ENCODE data around the gene MARCHF3. TPM values are rescaled to one million over a fixed set of nuclear protein-coding genes. Genes with fewer than 3 reads are reported as not detected.

MARCHF3 gene
- total RNA-seq, 1 experiment from 2014 or later = 16.1 TPM

DNA sequence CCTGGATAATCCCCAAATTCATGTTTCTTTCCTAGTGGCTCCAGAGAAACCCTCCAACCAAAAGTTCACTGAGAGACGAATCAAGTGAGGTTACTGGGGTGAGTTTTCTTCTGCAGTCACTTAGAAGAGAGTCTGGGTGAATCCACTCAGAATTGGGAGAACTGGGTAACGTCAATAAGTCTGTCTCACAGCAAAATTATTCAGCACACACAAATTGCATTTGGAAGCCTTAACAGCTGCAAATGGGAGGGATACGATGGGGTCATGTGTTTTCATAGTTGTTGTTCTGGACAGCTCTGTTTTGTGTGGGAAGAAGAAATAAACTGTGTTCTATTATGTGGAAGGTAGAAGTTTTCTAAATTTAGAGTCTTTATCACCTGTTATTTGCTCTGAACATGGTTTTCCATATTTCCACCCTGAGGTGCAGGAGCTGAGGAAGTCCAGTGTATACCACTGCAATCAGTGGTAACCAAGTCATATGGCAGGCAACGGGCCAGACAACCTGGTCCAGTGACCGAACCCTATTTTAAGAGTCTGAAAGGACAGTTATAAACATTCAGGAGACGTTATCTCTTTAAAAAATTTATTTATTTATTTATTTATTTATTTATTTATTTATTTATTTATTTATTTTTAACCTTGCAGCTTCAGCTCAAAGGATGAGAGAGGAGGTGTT, 21.9 kb downstream of the MARCHF3 start (continued):
- TF ChIP-seq, protein P1, sequence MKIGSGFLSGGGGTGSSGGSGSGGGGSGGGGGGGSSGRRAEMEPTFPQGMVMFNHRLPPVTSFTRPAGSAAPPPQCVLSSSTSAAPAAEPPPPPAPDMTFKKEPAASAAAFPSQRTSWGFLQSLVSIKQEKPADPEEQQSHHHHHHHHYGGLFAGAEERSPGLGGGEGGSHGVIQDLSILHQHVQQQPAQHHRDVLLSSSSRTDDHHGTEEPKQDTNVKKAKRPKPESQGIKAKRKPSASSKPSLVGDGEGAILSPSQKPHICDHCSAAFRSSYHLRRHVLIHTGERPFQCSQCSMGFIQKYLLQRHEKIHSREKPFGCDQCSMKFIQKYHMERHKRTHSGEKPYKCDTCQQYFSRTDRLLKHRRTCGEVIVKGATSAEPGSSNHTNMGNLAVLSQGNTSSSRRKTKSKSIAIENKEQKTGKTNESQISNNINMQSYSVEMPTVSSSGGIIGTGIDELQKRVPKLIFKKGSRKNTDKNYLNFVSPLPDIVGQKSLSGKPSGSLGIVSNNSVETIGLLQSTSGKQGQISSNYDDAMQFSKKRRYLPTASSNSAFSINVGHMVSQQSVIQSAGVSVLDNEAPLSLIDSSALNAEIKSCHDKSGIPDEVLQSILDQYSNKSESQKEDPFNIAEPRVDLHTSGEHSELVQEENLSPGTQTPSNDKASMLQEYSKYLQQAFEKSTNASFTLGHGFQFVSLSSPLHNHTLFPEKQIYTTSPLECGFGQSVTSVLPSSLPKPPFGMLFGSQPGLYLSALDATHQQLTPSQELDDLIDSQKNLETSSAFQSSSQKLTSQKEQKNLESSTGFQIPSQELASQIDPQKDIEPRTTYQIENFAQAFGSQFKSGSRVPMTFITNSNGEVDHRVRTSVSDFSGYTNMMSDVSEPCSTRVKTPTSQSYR (CRISPR knock-in tag; IDR thresholded peaks at IDR 0.05) = no peak
- TF ChIP-seq RORB (CRISPR knock-in tag; IDR thresholded peaks at IDR 0.05) (no peak), JUN (CRISPR knock-in tag; IDR thresholded peaks at IDR 0.05) (no peak), NR1H2 (CRISPR knock-in tag; IDR thresholded peaks at IDR 0.05) (no peak), ZNF121 (CRISPR knock-in tag; IDR thresholded peaks at IDR 0.05) (no peak), SMAD3 (CRISPR knock-in tag; IDR thresholded peaks at IDR 0.05; ENCODE audit: borderline replicate concordance) (no peak)
- TF ChIP-seq, protein P2, sequence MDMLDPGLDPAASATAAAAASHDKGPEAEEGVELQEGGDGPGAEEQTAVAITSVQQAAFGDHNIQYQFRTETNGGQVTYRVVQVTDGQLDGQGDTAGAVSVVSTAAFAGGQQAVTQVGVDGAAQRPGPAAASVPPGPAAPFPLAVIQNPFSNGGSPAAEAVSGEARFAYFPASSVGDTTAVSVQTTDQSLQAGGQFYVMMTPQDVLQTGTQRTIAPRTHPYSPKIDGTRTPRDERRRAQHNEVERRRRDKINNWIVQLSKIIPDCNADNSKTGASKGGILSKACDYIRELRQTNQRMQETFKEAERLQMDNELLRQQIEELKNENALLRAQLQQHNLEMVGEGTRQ (CRISPR knock-in tag; IDR thresholded peaks at IDR 0.05) = no peak
- TF ChIP-seq, protein P3, sequence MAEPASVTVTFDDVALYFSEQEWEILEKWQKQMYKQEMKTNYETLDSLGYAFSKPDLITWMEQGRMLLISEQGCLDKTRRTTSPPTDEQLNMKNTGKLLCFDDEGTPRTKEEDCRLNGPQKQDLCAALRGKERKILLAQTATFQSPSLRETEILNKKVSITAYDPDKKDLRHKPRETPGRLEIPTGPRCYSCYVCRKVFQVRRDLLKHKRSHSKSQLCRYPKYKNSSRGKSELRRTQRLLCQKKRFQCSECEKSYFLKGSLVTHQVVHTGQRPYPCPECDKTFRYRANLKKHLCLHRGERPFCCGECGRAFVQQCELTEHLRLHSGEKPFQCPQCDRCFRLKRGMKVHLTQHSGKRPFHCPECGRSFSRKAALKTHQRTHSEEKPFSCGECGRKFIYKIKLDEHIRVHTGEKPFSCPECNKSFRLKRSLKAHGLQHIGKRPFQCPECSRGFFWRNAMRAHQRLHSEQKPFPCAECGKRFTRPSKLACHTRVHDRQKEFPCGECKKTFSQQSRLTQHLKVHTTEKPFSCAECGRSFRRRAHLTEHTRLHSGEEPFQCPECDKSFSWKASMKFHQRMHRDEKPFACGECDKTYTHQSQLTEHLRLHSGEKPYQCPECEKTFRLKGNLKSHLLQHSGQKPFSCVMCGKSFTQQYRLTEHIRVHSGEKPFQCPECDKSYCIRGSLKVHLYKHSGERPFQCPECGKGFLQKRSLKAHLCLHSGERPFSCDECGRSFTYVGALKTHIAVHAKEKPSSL (CRISPR knock-in tag; conservative IDR thresholded peaks at IDR 0.05) = no peak
- TF ChIP-seq, protein P4, sequence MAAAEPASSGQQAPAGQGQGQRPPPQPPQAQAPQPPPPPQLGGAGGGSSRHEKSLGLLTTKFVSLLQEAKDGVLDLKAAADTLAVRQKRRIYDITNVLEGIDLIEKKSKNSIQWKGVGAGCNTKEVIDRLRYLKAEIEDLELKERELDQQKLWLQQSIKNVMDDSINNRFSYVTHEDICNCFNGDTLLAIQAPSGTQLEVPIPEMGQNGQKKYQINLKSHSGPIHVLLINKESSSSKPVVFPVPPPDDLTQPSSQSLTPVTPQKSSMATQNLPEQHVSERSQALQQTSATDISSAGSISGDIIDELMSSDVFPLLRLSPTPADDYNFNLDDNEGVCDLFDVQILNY (CRISPR knock-in tag; IDR thresholded peaks at IDR 0.05) = no peak

DNA sequence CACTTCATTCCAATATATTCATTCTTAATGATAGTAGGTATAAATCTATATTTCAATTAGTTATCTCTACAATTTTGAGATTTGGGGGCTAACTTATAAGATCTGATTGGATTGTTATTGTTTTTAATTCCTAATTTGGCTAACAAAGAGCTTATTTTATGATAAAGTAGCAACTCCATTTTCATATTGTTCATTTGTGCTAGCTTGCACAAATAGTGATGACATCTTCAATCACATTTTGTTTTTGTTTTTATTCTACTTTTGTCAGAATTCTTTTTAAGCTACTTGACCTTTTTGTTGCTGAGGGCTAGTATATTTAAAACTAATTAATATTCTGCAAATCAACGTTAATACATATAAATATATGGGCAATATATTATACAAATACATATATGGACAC, 22.8 kb downstream of the MARCHF3 start:
- H3K4me3 Mint-ChIP-seq = no peak overlapping the region
- H3K36me3 Mint-ChIP-seq = no peaks in the 10 kb centered on the region
- no peak overlapping the region for H3K27ac Mint-ChIP-seq
- ATAC-seq = no peak
- CTCF ChIA-PET = no interaction called here
- no peaks in the 10 kb centered on the region for H3K9me3 Mint-ChIP-seq
- H3K4me1 Mint-ChIP-seq = peaks cover 14% of the 10 kb centered on the region
- DNase-seq (ENCODE audit: low spot score) = no peak
- POLR2A ChIA-PET = interaction anchor here (1.5 kb wide), 1 partner anchor 230 kb away, joined by 3 read pairs; no protein-coding TSS in a partner anchor
- H3K27me3 Mint-ChIP-seq (ENCODE audit: low read depth) = no peaks in the 10 kb centered on the region
- TF ChIP-seq, protein P5, sequence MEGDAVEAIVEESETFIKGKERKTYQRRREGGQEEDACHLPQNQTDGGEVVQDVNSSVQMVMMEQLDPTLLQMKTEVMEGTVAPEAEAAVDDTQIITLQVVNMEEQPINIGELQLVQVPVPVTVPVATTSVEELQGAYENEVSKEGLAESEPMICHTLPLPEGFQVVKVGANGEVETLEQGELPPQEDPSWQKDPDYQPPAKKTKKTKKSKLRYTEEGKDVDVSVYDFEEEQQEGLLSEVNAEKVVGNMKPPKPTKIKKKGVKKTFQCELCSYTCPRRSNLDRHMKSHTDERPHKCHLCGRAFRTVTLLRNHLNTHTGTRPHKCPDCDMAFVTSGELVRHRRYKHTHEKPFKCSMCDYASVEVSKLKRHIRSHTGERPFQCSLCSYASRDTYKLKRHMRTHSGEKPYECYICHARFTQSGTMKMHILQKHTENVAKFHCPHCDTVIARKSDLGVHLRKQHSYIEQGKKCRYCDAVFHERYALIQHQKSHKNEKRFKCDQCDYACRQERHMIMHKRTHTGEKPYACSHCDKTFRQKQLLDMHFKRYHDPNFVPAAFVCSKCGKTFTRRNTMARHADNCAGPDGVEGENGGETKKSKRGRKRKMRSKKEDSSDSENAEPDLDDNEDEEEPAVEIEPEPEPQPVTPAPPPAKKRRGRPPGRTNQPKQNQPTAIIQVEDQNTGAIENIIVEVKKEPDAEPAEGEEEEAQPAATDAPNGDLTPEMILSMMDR (IDR thresholded peaks at IDR 0.05) = no peak
- TF ChIP-seq ZNF138 (CRISPR knock-in tag; conservative IDR thresholded peaks at IDR 0.05) = no peak
- no peak for TF ChIP-seq EMX1 (CRISPR knock-in tag; IDR thresholded peaks at IDR 0.05)
- no peak for TF ChIP-seq SOX15 (CRISPR knock-in tag; IDR thresholded peaks at IDR 0.05)
- no peak for TF ChIP-seq SP1 (CRISPR knock-in tag; conservative IDR thresholded peaks at IDR 0.05)
- TF ChIP-seq NR3C1 (CRISPR knock-in tag; conservative IDR thresholded peaks at IDR 0.05; ENCODE audit: low read depth) = no peak
- TF ChIP-seq, protein P6, sequence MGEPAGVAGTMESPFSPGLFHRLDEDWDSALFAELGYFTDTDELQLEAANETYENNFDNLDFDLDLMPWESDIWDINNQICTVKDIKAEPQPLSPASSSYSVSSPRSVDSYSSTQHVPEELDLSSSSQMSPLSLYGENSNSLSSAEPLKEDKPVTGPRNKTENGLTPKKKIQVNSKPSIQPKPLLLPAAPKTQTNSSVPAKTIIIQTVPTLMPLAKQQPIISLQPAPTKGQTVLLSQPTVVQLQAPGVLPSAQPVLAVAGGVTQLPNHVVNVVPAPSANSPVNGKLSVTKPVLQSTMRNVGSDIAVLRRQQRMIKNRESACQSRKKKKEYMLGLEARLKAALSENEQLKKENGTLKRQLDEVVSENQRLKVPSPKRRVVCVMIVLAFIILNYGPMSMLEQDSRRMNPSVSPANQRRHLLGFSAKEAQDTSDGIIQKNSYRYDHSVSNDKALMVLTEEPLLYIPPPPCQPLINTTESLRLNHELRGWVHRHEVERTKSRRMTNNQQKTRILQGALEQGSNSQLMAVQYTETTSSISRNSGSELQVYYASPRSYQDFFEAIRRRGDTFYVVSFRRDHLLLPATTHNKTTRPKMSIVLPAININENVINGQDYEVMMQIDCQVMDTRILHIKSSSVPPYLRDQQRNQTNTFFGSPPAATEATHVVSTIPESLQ (CRISPR knock-in tag; IDR thresholded peaks at IDR 0.05) = no peak
- no peak for TF ChIP-seq TEAD4 (CRISPR knock-in tag; IDR thresholded peaks at IDR 0.05)
- TF ChIP-seq, protein P7, sequence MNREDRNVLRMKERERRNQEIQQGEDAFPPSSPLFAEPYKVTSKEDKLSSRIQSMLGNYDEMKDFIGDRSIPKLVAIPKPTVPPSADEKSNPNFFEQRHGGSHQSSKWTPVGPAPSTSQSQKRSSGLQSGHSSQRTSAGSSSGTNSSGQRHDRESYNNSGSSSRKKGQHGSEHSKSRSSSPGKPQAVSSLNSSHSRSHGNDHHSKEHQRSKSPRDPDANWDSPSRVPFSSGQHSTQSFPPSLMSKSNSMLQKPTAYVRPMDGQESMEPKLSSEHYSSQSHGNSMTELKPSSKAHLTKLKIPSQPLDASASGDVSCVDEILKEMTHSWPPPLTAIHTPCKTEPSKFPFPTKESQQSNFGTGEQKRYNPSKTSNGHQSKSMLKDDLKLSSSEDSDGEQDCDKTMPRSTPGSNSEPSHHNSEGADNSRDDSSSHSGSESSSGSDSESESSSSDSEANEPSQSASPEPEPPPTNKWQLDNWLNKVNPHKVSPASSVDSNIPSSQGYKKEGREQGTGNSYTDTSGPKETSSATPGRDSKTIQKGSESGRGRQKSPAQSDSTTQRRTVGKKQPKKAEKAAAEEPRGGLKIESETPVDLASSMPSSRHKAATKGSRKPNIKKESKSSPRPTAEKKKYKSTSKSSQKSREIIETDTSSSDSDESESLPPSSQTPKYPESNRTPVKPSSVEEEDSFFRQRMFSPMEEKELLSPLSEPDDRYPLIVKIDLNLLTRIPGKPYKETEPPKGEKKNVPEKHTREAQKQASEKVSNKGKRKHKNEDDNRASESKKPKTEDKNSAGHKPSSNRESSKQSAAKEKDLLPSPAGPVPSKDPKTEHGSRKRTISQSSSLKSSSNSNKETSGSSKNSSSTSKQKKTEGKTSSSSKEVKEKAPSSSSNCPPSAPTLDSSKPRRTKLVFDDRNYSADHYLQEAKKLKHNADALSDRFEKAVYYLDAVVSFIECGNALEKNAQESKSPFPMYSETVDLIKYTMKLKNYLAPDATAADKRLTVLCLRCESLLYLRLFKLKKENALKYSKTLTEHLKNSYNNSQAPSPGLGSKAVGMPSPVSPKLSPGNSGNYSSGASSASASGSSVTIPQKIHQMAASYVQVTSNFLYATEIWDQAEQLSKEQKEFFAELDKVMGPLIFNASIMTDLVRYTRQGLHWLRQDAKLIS (CRISPR knock-in tag; IDR thresholded peaks at IDR 0.05; ENCODE audit: borderline replicate concordance) = no peak
- TF ChIP-seq, protein P8, sequence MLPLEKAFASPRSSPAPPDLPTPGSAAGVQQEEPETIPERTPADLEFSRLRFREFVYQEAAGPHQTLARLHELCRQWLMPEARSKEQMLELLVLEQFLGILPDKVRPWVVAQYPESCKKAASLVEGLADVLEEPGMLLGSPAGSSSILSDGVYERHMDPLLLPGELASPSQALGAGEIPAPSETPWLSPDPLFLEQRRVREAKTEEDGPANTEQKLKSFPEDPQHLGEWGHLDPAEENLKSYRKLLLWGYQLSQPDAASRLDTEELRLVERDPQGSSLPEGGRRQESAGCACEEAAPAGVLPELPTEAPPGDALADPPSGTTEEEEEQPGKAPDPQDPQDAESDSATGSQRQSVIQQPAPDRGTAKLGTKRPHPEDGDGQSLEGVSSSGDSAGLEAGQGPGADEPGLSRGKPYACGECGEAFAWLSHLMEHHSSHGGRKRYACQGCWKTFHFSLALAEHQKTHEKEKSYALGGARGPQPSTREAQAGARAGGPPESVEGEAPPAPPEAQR (CRISPR knock-in tag; IDR thresholded peaks at IDR 0.05) = no peak
- no peak for TF ChIP-seq CREB1 (CRISPR knock-in tag; IDR thresholded peaks at IDR 0.05)
- TF ChIP-seq NFATC4 (CRISPR knock-in tag; IDR thresholded peaks at IDR 0.05) = no peak
- TF ChIP-seq JUN (CRISPR knock-in tag; IDR thresholded peaks at IDR 0.05) = no peak

Measured in WTC11 (cell line).